IPS DF 19.7 (cell line): Measurements from ENCODE around the gene PRXL2B.

Source experiments
- DNase-seq: peaks from one replicate; pipeline ENCODE4 v3.0.0-alpha.2; 2013; ENCODE audit warnings: low read depth, low spot score

The PRXL2B gene

GRCh38 chr1:2585318-2586092 lies 1.1 kb upstream of the PRXL2B start:
- no peak for DNase-seq

GRCh38 chr1:2587071-2587859 lies 688 bp downstream of the PRXL2B start:
- DNase-seq, result no peak

- DNase-seq, result no peak
These were observed 1.4 kb downstream of the PRXL2B start for GRCh38 chr1:2587860-2588571.

- DNase-seq, result no peak
These were observed 2.3 kb downstream of the PRXL2B start for GRCh38 chr1:2588661-2589430.

- DNase-seq, result no peak
These were observed 3.1 kb downstream of the PRXL2B start for GRCh38 chr1:2589431-2590232.

GRCh38 chr1:2590233-2591141 lies 3.9 kb downstream of the PRXL2B start:
- no peak for DNase-seq

GRCh38 chr1:2591233-2591580 lies 4.6 kb downstream of the PRXL2B start:
- no peak for DNase-seq

GRCh38 chr1:2591581-2592261 lies 5.1 kb downstream of the PRXL2B start:
- DNase-seq, result no peak

GRCh38 chr1:2592672-2593071 lies 6.1 kb downstream of the PRXL2B start:
- no peak for DNase-seq

- no peak for DNase-seq
These were observed 6.8 kb downstream of the PRXL2B start for GRCh38 chr1:2593251-2593878.

- no peak for DNase-seq
These were observed 7.5 kb downstream of the PRXL2B start for GRCh38 chr1:2594001-2594640.

- DNase-seq, result no peak
These were observed 8.1 kb downstream of the PRXL2B start for GRCh38 chr1:2594641-2595131.

GRCh38 chr1:2595261-2595811 lies 8.8 kb downstream of the PRXL2B start:
- no peak for DNase-seq

GRCh38 chr1:2595812-2596529 lies 9.4 kb downstream of the PRXL2B start:
- no peak for DNase-seq

- DNase-seq, result no peak
These were observed 10.2 kb downstream of the PRXL2B start for GRCh38 chr1:2596530-2597333.
